Ovary (tissue), 9 donors: ENCODE measurements around the gene GPR157. TPM values are rescaled to one million over a fixed set of nuclear protein-coding genes. Genes with fewer than 3 reads are reported as not detected.
A peak's percentile ranks its signal among the peaks of the same experiment; 100 is the strongest.
"Not testable (repeated sequence)": the region's sequence is repeated elsewhere in the genome, so short reads cannot be mapped to it uniquely, and the experiment has no call there.

ENCODE experiments used
- DNase-seq, 5 donors: peaks; one replicate each; pipeline ENCODE4 v3.0.0-alpha.2; 2019 to 2020
- H3K27ac ChIP-seq, 2 donors: fragments of 200-600 bp; one replicate each; pipeline versions ENCODE4 v1.5.1 to v1.8.0; 2019 to 2022
- H3K27me3 ChIP-seq: fragments of 200-600 bp; one replicate; pipeline ENCODE4 v1.8.0; 2022
- H3K36me3 ChIP-seq: fragments of 200-600 bp; sonication (generic); one replicate; pipeline ENCODE4 v1.5.1; 2019
- H3K4me1 ChIP-seq: one replicate; pipeline ENCODE4 v1.8.1; 2013; ENCODE audit warnings: mild to moderate bottlenecking, moderate library complexity; ENCODE audit not compliant: insufficient read depth
- H3K4me3 ChIP-seq: fragments of 200-600 bp; sonication (generic); one replicate; pipeline ENCODE4 v1.5.1; 2017
- H3K9me3 ChIP-seq, 2 donors: fragments of 200-600 bp in 1 of 2; sonication (generic) in 1 of 2; one replicate each; pipeline versions ENCODE4 v1.5.1 to v1.8.1; 2013 to 2019; ENCODE audit warnings: mild to moderate bottlenecking in 1 of 2, moderate library complexity in 1 of 2
- EP300 ChIP-seq: sonication (generic); formaldehyde crosslinking; IDR thresholded peaks from one replicate; pipeline ENCODE4 v1.6.1; 2017; ENCODE audit warnings: antibody characterized with exemption
- POLR2A ChIP-seq: fragments of 450-650 bp; IDR thresholded peaks from one replicate; pipeline ENCODE4 v1.6.1; 2017; ENCODE audit warnings: antibody characterized with exemption, mild to moderate bottlenecking, moderate library complexity
- WGBS, 3 donors: extraction: QIAGEN DNeasy Blood & Tissue Kit in 1 of 3; methylation state at CpG; one replicate each; pipeline versions ENCODE4 v1.1.5 to v1.1.7; 2013 to 2017; 5-methylcytosine and 5-hydroxymethylcytosine counted together
- intact Hi-C, 4 donors: fragments of 100-400 bp; cut with DNase I; formaldehyde crosslinking; loops; one replicate each; pipeline versions ENCODE4 v1.11.0 to v1.15.1; 2022 to 2023
- polyA plus RNA-seq, 2 donors: library from polyadenylated mRNA; stranded (reverse); fragments of 200-250 nt in 1 of 2; fragments of 350-450 nt in 1 of 2; fragmentation: Illumina TruSeq in 1 of 2; extraction: RNeasy Lipid Tissue Mini Kit (QIAGEN cat#74804) in 1 of 2; gene quantifications; one replicate each; pipeline ENCODE4 v1.2.3, GENCODE V29; 2013 to 2014
- total RNA-seq, 7 donors: library from RNA; depleted of rRNA in 2 of 7; stranded (reverse); fragments of >200 nt in 2 of 7; fragmentation: NEBNext Ultra II Directional in 3 of 7; extraction: Animal tissue kit (Norgen Biotek cat#: 25700) in 3 of 7; gene quantifications; one replicate each; pipeline versions ENCODE4 v1.1.0 to v1.2.4, GENCODE V29; 2016 to 2023
- TF ChIP-seq, protein P1 (sequence below), 3 donors: fragments of 450-650 bp in 2 of 3; fragments of 200-600 bp in 1 of 3; IDR thresholded peaks; one replicate each; pipeline versions ENCODE4 v1.5.1 to v1.8.0; 2016 to 2022; ENCODE audit warnings: antibody characterized with exemption in 3 of 3, mild to moderate bottlenecking in 1 of 3
- donor health status: DM: no; HTN: no; CAD: no; lungs with moderate emphysema.
- donor health status: DM: no; HTN: no; CAD: no.
- donor health status: Bipolar disorder and iron deficiency.
- donor health status: DM: yes; HTN: yes; CAD: no.
- donor health status: DM: no; HTN: no; CAD: no.
- donor health status: DM: yes; HTN: yes; CAD: no.

Gene GPR157
- total and polyA plus RNA-seq, 9 donors, result 3.1 to 17.8 (median 8.6) TPM

DNA sequence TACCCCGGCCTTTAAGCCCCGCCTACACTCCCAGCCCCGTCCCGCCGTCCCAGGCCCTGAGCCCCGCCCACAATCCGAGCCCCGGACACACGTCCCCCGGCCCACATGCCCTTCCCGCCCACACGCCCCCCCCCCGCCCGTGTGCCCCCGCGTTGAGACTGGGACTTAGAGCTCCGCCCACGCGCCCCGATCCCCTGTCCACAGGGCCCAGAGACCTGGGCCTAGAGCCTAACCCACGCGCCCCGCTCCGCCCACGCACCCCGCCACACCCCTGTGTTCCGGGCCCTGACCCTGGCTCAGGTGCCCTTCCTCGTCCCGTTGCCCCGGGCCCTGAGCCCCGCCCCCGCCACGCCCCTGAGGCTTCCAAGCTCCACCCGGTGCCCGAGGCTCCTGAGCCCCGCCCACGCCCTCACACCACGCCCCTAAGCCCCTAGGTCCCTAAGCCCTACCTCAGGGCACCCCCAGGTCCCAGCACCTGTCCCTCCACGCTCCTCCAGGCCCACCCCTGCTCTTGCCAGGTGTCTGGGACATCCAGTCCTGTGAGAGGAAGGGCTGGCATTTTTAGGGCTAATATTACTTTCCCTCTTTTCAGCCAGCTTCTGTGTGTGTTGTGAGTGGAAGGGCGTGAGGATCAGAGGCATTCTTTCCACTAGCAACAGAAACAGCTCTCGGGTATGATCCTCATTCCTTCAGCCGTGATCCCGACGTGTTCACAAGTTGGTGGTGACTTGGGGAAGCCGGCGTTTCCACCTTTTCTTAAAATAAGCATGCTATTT is 552 bp upstream of the GPR157 start:
- Histone ChIP-seq H3K9me3 (no peaks in the 10 kb centered on the region), H3K4me3 (peak overlapping the region; percentile 81), H3K36me3 (no peaks in the 10 kb centered on the region), H3K27me3 (no peaks in the 10 kb centered on the region), H3K27ac (peak overlapping the region; percentile 82 to 90), H3K4me1 (peaks cover 2% of the 10 kb centered on the region)
- intact Hi-C loops, result loop anchor here in 1 of 4 donors (10.0 kb wide), 1 partner anchor 65 kb away; no protein-coding TSS in a partner anchor
- peak; percentile 87 to 94 (median 91) for DNase-seq
- TF ChIP-seq EP300, result no peak
- WGBS, 3 donors, result 2 to 10% (median 2%) methylated on average over 8 to 46 of the region's 46 CpGs

DNA sequence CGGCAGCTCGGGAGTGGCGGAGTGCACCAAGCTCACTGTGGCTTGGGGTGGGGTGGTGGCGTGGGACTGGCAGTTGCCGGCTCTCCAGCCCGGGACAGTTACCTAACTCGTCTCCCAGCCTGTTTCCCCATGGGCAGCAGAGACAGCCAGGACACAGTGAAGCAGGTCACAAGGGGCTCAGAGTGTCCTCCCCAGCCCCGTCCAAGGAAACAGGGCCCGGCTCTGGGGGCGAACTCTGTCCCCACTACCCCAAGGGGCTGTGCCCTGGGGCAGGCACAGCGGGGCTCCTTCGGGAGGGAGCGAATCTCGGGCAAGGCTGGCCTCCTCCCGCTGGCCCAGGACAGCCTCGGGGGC is 759 bp downstream of the GPR157 start:
- TF ChIP-seq POLR2A (no peak), EP300 (no peak)
- TF ChIP-seq, protein P1, sequence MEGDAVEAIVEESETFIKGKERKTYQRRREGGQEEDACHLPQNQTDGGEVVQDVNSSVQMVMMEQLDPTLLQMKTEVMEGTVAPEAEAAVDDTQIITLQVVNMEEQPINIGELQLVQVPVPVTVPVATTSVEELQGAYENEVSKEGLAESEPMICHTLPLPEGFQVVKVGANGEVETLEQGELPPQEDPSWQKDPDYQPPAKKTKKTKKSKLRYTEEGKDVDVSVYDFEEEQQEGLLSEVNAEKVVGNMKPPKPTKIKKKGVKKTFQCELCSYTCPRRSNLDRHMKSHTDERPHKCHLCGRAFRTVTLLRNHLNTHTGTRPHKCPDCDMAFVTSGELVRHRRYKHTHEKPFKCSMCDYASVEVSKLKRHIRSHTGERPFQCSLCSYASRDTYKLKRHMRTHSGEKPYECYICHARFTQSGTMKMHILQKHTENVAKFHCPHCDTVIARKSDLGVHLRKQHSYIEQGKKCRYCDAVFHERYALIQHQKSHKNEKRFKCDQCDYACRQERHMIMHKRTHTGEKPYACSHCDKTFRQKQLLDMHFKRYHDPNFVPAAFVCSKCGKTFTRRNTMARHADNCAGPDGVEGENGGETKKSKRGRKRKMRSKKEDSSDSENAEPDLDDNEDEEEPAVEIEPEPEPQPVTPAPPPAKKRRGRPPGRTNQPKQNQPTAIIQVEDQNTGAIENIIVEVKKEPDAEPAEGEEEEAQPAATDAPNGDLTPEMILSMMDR (IDR thresholded peaks at IDR 0.05), result no peak
- Histone ChIP-seq H3K36me3 (no peaks in the 10 kb centered on the region), H3K27me3 (no peaks in the 10 kb centered on the region), H3K4me1 (peaks cover 2% of the 10 kb centered on the region), H3K4me3 (peak overlapping the region; percentile 81), H3K9me3 (no peaks in the 10 kb centered on the region), H3K27ac (peak overlapping the region; percentile 22 to 82)
- intact Hi-C loops, result no loop called here
- 3 to 9% (median 6%) methylated on average over 11 to 16 of the region's 16 CpGs for WGBS, 3 donors
- peak in 1 of 5 donors; percentile 51 for DNase-seq

DNA sequence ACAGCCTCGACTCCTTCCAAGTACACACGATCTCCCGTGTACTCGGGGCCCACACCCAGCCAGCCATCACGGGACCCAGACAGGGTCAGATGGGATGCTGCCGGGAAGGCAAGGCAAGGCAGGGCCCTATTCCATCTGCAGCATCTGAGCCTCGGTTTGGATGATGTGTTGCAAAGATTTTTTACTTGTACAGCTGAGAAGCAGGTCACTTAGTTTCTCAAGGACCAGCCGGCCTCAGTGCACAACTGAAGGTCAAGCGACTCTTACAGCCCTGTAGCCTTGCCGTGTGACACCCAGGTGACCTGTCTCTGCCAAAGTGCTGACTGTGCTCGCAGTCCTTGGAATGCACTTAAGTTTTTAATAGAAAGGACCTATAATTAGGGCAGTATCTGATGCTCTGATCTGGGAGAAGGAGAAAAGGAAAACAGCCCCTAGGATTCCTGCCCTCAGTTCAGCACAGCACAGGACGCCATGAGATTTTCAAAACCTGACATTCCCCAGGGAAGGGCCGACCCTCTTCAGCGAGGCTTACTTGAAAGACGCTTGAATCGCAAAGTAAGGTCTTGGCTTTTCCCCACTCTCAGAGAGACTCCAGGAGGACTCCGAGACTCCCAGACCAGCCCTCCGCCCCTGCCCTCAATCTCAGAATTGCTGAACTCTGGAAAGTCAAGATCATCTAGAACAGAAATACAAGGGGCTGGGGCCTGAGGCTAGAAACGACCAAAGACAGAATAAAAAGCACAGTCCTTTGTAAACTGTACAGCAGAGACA is 1.3 kb downstream of the GPR157 start:
- Histone ChIP-seq H3K36me3 (no peaks in the 10 kb centered on the region), H3K9me3 (no peaks in the 10 kb centered on the region), H3K4me1 (peaks cover 2% of the 10 kb centered on the region), H3K4me3 (peak overlapping the region; percentile 81), H3K27me3 (no peaks in the 10 kb centered on the region), H3K27ac (peak overlapping the region; percentile 22 to 82)
- no peak for TF ChIP-seq EP300
- TF ChIP-seq, protein P1 (IDR thresholded peaks at IDR 0.05), result no peak
- TF ChIP-seq POLR2A, result no peak
- no peak for DNase-seq
- intact Hi-C loops, result no loop called here
- WGBS, 3 donors, result 20 to 27% (median 23%) methylated on average over 19 of the region's 19 CpGs

DNA sequence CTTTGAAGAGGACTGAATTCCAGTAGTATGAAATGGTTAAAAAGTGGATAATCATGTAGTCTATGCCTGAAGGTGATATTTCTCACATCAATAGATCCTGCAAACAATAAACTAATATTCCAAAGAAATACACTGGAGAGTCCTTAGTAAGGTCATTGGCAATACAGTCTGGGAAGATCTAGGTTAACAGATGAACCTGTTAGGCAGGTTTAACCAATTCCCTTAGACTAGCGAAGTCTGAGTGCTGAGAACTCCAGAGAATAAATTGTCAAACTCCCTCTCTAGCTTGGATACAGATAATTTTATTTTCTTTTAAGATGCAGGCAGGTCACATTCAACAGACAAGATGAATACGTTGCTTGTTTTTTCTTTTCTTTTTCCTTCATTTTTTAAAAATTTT is 2.4 kb downstream of the GPR157 start:
- no peak for DNase-seq
- Histone ChIP-seq H3K9me3 (no peaks in the 10 kb centered on the region), H3K27me3 (no peaks in the 10 kb centered on the region), H3K4me1 (peaks cover 2% of the 10 kb centered on the region), H3K27ac (no peak overlapping the region), H3K36me3 (no peaks in the 10 kb centered on the region), H3K4me3 (no peak overlapping the region)
- intact Hi-C loops, result no loop called here
- WGBS, 3 donors, result 70 to 76% (median 76%) methylated on average over 2 of the region's 2 CpGs
- TF ChIP-seq, protein P1 (IDR thresholded peaks at IDR 0.05), result no peak
- TF ChIP-seq EP300, result no peak
- no peak for TF ChIP-seq POLR2A

DNA sequence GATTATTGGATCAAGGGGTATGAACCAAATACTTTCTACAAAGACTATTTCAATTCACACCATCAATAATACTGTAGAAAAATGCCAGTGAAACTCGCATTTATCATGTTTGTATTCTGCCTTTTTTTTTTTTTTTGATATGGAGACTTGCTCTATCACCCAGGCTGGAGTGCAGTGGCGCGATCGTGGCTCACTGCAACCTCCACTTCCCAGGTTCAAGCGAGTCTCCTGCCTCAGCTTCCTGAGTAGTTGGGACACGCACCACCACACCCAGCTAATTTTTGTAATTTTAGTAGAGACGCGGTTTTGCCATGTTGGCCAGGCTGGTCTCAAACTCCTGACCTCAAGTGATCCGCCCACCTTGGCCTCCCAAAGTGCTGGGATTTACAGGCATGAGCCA is 3.1 kb downstream of the GPR157 start:
- H3K4me1 ChIP-seq, H3K4me3 ChIP-seq, H3K36me3 ChIP-seq, DNase-seq, H3K27me3 ChIP-seq, H3K9me3 ChIP-seq, H3K27ac ChIP-seq, intact Hi-C loops: not testable (repeated sequence)
- 93 to 94% (median 93%) methylated on average over 9 of the region's 9 CpGs for WGBS, 3 donors
